ENCODE data around the gene SEC61B.
A peak's percentile ranks its signal among the peaks of the same experiment; 100 is the strongest.

The SEC61B gene

DNA sequence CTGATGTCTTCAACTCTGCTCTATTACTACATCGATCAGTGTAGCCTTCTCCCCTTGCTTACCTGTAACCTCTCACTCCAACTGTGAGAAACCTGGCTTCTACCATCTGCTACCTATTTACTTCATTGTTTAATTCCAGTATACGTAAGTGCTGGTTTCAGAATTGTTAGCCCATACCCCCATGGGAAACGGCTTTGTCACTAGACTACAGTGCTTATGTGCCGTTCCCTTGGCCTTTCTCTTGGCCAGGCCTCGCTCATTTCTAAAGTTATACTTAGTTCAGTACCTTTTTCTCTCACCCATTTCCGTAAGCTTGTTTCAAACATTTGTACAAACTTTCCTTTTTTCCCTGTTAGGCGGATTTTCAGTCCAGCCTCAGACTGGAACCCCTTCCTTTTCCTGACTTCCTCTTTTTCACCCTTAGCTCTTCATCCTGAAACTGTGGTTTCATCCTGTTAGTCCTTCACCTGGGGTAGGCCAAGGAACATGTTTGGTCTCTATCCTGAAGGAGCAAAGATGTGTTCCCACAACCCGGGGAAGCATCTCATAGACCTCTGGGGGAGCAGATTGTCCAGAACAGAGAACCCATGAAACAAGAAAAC lies 22.0 kb upstream of the SEC61B start:
- Mint-ChIP-seq H3K4me3 (no peak overlapping the region), H3K27me3 (peaks cover 0 to 8% of the 10 kb centered on the region in 2 donors), H3K4me1 (ENCODE audit: low read depth in 2 of 2) (no peaks in the 10 kb centered on the region), H3K36me3 (ENCODE audit: insufficient read depth) (peaks cover 4% of the 10 kb centered on the region), H3K9me3 (no peaks in the 10 kb centered on the region), H3K27ac (no peak overlapping the region)
- no peak for DNase-seq
- ATAC-seq (replicated peaks) = no peak

DNA sequence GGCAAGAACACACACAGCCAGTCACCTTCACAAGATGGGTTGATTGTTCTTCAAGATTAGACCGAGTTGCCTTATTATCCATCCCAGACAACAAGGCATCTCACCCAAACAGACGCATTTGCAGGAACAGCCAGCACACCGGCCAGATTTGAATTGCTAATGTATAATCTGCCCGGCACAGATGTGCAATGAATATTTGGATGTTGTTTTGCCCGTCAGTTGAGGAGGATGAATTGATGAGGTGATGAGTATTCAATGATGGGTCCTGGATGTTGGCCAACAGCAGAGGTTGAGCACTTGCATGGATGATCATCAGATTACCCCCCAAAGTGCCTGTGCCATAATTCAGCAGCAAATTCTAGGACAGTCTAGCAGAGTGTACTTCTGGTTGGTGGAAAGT lies 20.5 kb upstream of the SEC61B start:
- no peaks in the 10 kb centered on the region for H3K9me3 Mint-ChIP-seq
- H3K27me3 Mint-ChIP-seq = peaks cover 1 to 4% of the 10 kb centered on the region in 2 donors
- peaks cover 4% of the 10 kb centered on the region for H3K36me3 Mint-ChIP-seq (ENCODE audit: insufficient read depth)
- DNase-seq (no peak), ATAC-seq (replicated peaks) (no peak)
- H3K4me3 Mint-ChIP-seq = no peak overlapping the region
- no peaks in the 10 kb centered on the region for H3K4me1 Mint-ChIP-seq (ENCODE audit: low read depth in 2 of 2)
- no peak overlapping the region for H3K27ac Mint-ChIP-seq

GRCh38 chr9:99210572-99210971 lies 11.5 kb upstream of the SEC61B start:
- ATAC-seq (replicated peaks) (no peak), DNase-seq (no peak)
- H3K27ac Mint-ChIP-seq = no peak overlapping the region
- H3K9me3 Mint-ChIP-seq = peaks cover 2 to 14% of the 10 kb centered on the region in 2 donors
- H3K4me1 Mint-ChIP-seq (ENCODE audit: low read depth in 2 of 2) = peaks cover 7 to 11% of the 10 kb centered on the region in 2 donors
- H3K36me3 Mint-ChIP-seq (ENCODE audit: insufficient read depth) = peaks cover 3% of the 10 kb centered on the region
- H3K4me3 Mint-ChIP-seq = no peak overlapping the region
- peaks cover 0 to 7% of the 10 kb centered on the region in 2 donors for H3K27me3 Mint-ChIP-seq

DNA sequence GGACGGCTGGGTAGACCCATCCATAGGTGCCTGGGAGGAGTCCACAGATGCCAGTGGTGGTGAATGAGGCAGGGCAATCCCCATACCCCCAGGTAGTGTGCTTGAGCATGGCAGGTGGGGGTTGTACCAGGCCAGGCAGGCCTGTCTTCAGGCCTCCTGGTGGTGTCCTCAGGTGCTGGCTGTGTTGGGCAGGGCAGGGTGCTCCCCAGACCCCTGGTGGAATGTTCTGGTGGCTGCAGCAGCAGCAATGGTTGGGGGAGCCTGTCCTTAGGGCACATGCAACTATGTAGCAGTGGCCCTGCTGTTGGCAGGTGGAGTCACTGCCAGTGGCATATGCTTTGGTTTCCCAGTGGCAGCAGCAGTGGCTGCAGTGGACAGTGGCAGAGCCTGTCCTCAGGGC lies 10.3 kb upstream of the SEC61B start:
- no peak for ATAC-seq (replicated peaks)
- H3K9me3 Mint-ChIP-seq = peaks cover 2 to 14% of the 10 kb centered on the region in 2 donors
- peaks cover 6% of the 10 kb centered on the region for H3K36me3 Mint-ChIP-seq (ENCODE audit: insufficient read depth)

DNA sequence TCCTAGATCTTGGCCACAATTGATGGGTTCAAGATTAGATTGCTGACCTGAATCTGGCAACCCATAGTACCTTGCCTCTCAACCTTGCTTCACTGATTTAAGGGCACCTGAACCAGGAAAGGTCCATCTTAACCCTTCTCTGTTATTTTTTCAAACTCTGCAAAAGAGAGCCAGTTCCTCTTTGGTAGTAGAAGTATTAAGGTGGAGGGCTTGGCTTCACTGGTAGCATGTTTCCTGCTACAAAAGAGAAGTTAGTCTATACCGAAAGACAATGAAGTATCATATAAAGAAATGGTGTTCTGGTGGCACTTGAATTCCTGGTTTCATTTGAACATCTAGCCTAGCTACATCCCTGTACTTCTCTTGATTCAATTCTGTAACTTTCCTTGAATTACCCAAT lies 8.9 kb upstream of the SEC61B start:
- peaks cover 2 to 14% of the 10 kb centered on the region in 2 donors for H3K9me3 Mint-ChIP-seq
- ATAC-seq (replicated peaks) = no peak

More for the DNA sequence above, 10.3 kb upstream of the SEC61B start:
- Mint-ChIP-seq H3K4me1 (ENCODE audit: low read depth in 2 of 2) (peaks cover 7 to 12% of the 10 kb centered on the region in 2 donors), H3K27ac (no peak overlapping the region), H3K4me3 (no peak overlapping the region), H3K27me3 (peaks cover 0 to 4% of the 10 kb centered on the region in 2 donors)
- DNase-seq = no peak

DNA sequence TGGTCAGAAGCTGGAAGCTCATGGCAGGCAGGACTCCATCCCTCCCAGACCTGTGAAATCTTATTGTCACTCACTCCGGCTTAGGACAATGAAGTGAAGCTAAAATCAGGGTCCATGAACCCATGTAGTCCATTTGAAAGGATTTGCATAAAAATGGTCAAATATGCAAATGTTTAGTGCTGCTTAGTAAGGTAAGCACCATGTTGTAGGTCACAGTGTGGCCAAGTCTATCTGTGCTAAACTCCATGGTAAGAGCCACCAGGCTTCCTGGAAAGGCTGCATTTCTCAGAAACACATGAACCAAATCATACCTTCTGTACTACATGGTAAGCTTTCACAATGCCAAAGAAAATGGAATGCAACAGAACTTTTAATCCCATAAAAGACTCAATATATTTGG lies 6.0 kb upstream of the SEC61B start:
- DNase-seq (no peak), ATAC-seq (replicated peaks) (no peak)
- Mint-ChIP-seq H3K27ac (no peak overlapping the region), H3K4me1 (ENCODE audit: low read depth in 2 of 2) (peaks cover 28 to 51% of the 10 kb centered on the region in 2 donors), H3K4me3 (no peak overlapping the region), H3K9me3 (no peaks in the 10 kb centered on the region), H3K36me3 (ENCODE audit: insufficient read depth) (peaks cover 16% of the 10 kb centered on the region), H3K27me3 (no peaks in the 10 kb centered on the region)

More for the DNA sequence above, 8.9 kb upstream of the SEC61B start:
- Mint-ChIP-seq H3K27me3 (no peaks in the 10 kb centered on the region), H3K4me1 (ENCODE audit: low read depth in 2 of 2) (peaks cover 11 to 27% of the 10 kb centered on the region in 2 donors), H3K27ac (no peak overlapping the region), H3K4me3 (no peak overlapping the region), H3K36me3 (ENCODE audit: insufficient read depth) (peaks cover 10% of the 10 kb centered on the region)
- no peak for DNase-seq

- DNase-seq = no peak
- no peaks in the 10 kb centered on the region for H3K27me3 Mint-ChIP-seq
- peak overlapping the region; percentile 98 to 99 for H3K4me3 Mint-ChIP-seq
- peak overlapping the region in 1 of 2 donors; percentile 22 for H3K27ac Mint-ChIP-seq
- ATAC-seq (replicated peaks) = no peak
- peaks cover 30% of the 10 kb centered on the region for H3K36me3 Mint-ChIP-seq (ENCODE audit: insufficient read depth)
- H3K9me3 Mint-ChIP-seq = no peaks in the 10 kb centered on the region
- peaks cover 49 to 77% of the 10 kb centered on the region in 2 donors for H3K4me1 Mint-ChIP-seq (ENCODE audit: low read depth in 2 of 2)
Measured at GRCh38 chr9:99220011-99220410, 2.1 kb upstream of the SEC61B start.

- ATAC-seq (replicated peaks) = no peak
- Mint-ChIP-seq H3K9me3 (no peaks in the 10 kb centered on the region), H3K27ac (peak overlapping the region; percentile 100), H3K27me3 (no peaks in the 10 kb centered on the region), H3K36me3 (ENCODE audit: insufficient read depth) (peaks cover 36% of the 10 kb centered on the region), H3K4me1 (ENCODE audit: low read depth in 2 of 2) (peaks cover 54 to 80% of the 10 kb centered on the region in 2 donors), H3K4me3 (peak overlapping the region; percentile 98 to 99)
- no peak for DNase-seq
Measured at GRCh38 chr9:99221266-99221620, 839 bp upstream of the SEC61B start.

DNA sequence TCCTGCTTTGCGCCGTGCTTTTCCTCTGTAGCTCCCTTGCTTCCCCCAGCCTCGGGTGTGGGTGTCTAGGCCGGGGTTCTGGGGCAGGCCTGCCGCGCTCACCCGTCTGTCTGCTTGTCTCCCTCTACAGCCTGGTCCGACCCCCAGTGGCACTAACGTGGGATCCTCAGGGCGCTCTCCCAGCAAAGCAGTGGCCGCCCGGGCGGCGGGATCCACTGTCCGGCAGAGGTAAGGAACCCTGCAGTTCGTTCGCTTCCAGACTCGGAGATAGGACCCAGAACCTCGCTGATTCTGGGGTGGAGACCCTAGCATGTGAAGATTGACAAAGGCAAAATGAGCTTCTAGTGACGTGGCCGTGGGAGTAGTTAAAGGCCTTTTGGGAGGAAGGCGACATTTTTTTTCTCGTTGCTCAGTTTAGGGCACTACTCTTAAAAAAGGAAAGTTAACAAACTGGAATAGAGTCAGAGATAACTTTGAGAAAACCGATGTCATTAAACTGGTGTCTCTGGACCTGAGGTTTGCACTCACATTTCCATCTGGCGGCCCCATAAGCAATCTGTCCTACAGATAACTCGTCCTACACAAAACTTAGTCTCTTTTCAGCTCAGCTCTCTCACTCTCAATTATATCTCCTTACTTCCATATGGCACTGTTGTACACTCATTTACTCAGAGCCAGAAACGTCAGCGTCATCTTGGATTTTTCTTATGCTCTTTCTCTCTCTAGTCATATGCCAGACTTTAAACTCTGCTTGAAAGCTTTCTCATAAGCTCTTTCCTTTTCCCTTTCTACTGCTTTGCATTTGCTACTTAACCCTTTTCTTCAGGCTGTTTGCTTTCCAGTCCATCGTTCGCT lies 561 bp downstream of the SEC61B start:
- Mint-ChIP-seq H3K4me1 (ENCODE audit: low read depth in 2 of 2) (peaks cover 56 to 74% of the 10 kb centered on the region in 2 donors), H3K4me3 (peak overlapping the region; percentile 98 to 99)

DNA sequence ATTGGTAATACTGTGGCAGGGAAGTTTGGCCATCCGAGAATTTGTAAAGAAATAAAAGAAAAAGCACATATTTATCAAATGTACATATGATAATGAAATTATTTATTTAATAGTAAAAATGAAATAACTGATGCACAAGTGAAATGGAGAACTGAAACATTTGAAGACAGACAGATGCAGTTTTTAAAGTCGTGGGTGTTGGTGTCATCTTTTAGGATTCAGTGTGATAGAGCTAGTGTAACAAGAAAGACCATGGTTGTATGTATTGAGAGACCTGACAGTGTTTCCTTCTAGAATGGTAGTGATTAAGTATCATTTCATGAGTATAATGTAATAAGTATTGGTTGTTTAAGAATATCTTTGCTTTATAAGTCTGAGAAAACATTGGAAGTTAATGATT lies 2.4 kb downstream of the SEC61B start:
- DNase-seq = no peak
- Mint-ChIP-seq H3K27ac (peak overlapping the region; percentile 100), H3K4me3 (no peak overlapping the region), H3K36me3 (ENCODE audit: insufficient read depth) (peaks cover 58% of the 10 kb centered on the region), H3K4me1 (ENCODE audit: low read depth in 2 of 2) (peaks cover 52 to 65% of the 10 kb centered on the region in 2 donors), H3K27me3 (no peaks in the 10 kb centered on the region), H3K9me3 (no peaks in the 10 kb centered on the region)
- no peak for ATAC-seq (replicated peaks)

More for the DNA sequence above, 561 bp downstream of the SEC61B start:
- Mint-ChIP-seq H3K27me3 (no peaks in the 10 kb centered on the region), H3K36me3 (ENCODE audit: insufficient read depth) (peaks cover 49% of the 10 kb centered on the region), H3K9me3 (no peaks in the 10 kb centered on the region), H3K27ac (peak overlapping the region; percentile 100)
- ATAC-seq (replicated peaks) (peak; percentile 33), DNase-seq (no peak)

DNA sequence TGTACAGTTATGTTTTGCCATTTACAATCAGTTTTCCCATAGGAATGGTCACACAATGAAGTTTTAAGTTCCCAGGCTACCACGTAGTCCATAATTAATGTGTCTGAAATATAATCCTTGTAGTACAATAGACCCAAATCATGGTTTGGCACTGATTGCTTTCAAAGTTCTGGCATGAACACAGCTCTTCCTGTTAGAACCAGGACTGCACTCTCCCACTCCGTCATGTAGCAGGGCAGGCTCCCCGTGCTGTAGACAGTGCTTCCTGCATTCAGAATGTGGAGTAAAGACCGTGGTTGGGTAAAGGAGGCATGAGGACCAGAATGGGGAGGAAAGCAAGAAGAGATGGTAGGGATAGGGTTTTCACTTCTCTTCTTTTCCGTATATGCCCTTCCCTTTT lies 4.0 kb downstream of the SEC61B start:
- H3K27ac Mint-ChIP-seq = no peak overlapping the region
- ATAC-seq (replicated peaks) = no peak
- no peaks in the 10 kb centered on the region for H3K9me3 Mint-ChIP-seq
- H3K4me3 Mint-ChIP-seq = no peak overlapping the region
- H3K4me1 Mint-ChIP-seq (ENCODE audit: low read depth in 2 of 2) = peaks cover 44 to 51% of the 10 kb centered on the region in 2 donors
- DNase-seq = no peak
- H3K27me3 Mint-ChIP-seq = no peaks in the 10 kb centered on the region
- peaks cover 69% of the 10 kb centered on the region for H3K36me3 Mint-ChIP-seq (ENCODE audit: insufficient read depth)

GRCh38 chr9:99230206-99230605 lies 8.1 kb downstream of the SEC61B start:
- ATAC-seq (replicated peaks) (no peak), DNase-seq (no peak)
- no peaks in the 10 kb centered on the region for H3K9me3 Mint-ChIP-seq
- no peak overlapping the region for H3K27ac Mint-ChIP-seq
- H3K27me3 Mint-ChIP-seq = no peaks in the 10 kb centered on the region
- H3K36me3 Mint-ChIP-seq (ENCODE audit: insufficient read depth) = peaks cover 69% of the 10 kb centered on the region
- H3K4me1 Mint-ChIP-seq (ENCODE audit: low read depth in 2 of 2) = peaks cover 17% of the 10 kb centered on the region in 2 donors
- no peak overlapping the region for H3K4me3 Mint-ChIP-seq

GRCh38 chr9:99231711-99232110 lies 9.6 kb downstream of the SEC61B start:
- Mint-ChIP-seq H3K27me3 (no peaks in the 10 kb centered on the region), H3K36me3 (ENCODE audit: insufficient read depth) (peaks cover 59% of the 10 kb centered on the region), H3K9me3 (no peaks in the 10 kb centered on the region), H3K4me1 (ENCODE audit: low read depth in 2 of 2) (peaks cover 7 to 21% of the 10 kb centered on the region in 2 donors), H3K4me3 (no peak overlapping the region), H3K27ac (no peak overlapping the region)
- DNase-seq (peak in 1 of 3 experiments; percentile 16), ATAC-seq (replicated peaks) (peak; percentile 37)

DNA sequence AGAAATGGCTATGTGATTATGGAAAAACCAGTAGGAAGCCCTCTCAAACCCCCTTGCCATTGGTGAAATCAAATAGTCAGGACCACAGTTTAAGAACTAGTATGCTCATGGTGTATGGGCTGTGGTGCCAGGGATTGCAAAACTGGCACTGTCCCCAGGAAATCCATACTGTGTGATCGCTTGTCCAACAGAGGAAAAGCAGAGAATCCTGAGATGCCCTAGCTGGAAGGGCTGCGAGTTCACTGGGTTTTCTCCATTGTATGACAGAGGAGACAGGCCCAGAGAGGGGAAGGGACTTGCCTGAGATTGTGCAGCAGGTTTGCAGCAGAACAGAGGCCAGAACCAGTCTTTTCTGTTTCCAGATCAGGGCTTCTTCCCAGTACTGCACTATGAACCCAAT lies 12.5 kb downstream of the SEC61B start:
- peak overlapping the region in 1 of 2 donors; percentile 16 for H3K27ac Mint-ChIP-seq

More for the DNA sequence above, 12.5 kb downstream of the SEC61B start:
- Mint-ChIP-seq H3K4me3 (no peak overlapping the region), H3K27me3 (no peaks in the 10 kb centered on the region), H3K9me3 (no peaks in the 10 kb centered on the region), H3K36me3 (ENCODE audit: insufficient read depth) (peaks cover 43% of the 10 kb centered on the region), H3K4me1 (ENCODE audit: low read depth in 2 of 2) (peaks cover 0 to 10% of the 10 kb centered on the region in 2 donors)
- DNase-seq (no peak), ATAC-seq (replicated peaks) (no peak)

Measured in effector memory CD8-positive, alpha-beta T cell (primary cell).